ENCODE measurements around the gene FRS3.

GRCh38 chr6:41787219-41787917, 7.7 kb upstream of the FRS3 start, which contains the start of gene TOMM6:
- TF ChIP-seq CTCF (IDR thresholded peaks at IDR 0.05) (peak; percentile 80 to 99 (median 98)), POLR2A (IDR thresholded peaks at IDR 0.05) (peak; percentile 72 to 94 (median 86))
